Cardiac muscle cell (in vitro differentiated cells and primary cell): ENCODE results near the gene BMP2K. TPM values are rescaled to one million over a fixed set of nuclear protein-coding genes. Genes with fewer than 3 reads are reported as not detected.
A peak's percentile ranks its signal among the peaks of the same experiment; 100 is the strongest.

Experiments used
- DNase-seq, 2 donors: peaks; one replicate each; pipeline versions ENCODE4 v3.0.0 to v3.0.0-alpha.2; 2010 to 2017; ENCODE audit warnings: low read depth in 1 of 2, low spot score in 1 of 2
- H3K27ac ChIP-seq: fragments of 200-600 bp; sonication (generic); 2 replicates; pipeline ENCODE4 v1.5.1; 2016
- H3K27me3 ChIP-seq: fragments of 200-600 bp; sonication (generic); 2 replicates; pipeline ENCODE4 v1.6.0; 2016; ENCODE audit warnings: control low read depth
- H3K36me3 ChIP-seq: fragments of 200-600 bp; sonication (generic); 2 replicates; pipeline ENCODE4 v1.5.1; 2016; ENCODE audit warnings: control low read depth
- H3K4me1 ChIP-seq: fragments of 200-600 bp; sonication (generic); 2 replicates; pipeline ENCODE4 v1.8.1; 2017; ENCODE audit warnings: low read depth, mild to moderate bottlenecking, mixed run types
- H3K4me3 ChIP-seq: fragments of 200-600 bp; sonication (generic); 2 replicates; pipeline ENCODE4 v1.5.1; 2016; ENCODE audit warnings: mild to moderate bottlenecking
- H3K9me3 ChIP-seq: fragments of 200-600 bp; sonication (generic); 2 replicates; pipeline ENCODE4 v1.5.1; 2017; ENCODE audit warnings: low read depth, mild to moderate bottlenecking, control low read depth
- polyA plus RNA-seq: library from polyadenylated mRNA; unstranded; fragments of >200 nt; fragmentation: Nextera tagmentation; extraction: Ambion mirVana; gene quantifications from 2 replicates; pipeline ENCODE4 v1.2.1, GENCODE V29; 2016
- total RNA-seq: library from RNA; depleted of rRNA; stranded (reverse); fragments of >200 nt; gene quantifications from 2 replicates; pipeline ENCODE4 v1.2.3, GENCODE V29; 2016
- TF ChIP-seq, protein P1 (sequence below): IDR thresholded peaks from 2 replicates; pipeline ENCODE4 v1.5.1; 2012; ENCODE audit warnings: low read depth, mild to moderate bottlenecking, low read length

Gene BMP2K
- total and polyA plus RNA-seq, 2 experiments from 2014 or later, result 5.4 to 14.6 TPM

DNA sequence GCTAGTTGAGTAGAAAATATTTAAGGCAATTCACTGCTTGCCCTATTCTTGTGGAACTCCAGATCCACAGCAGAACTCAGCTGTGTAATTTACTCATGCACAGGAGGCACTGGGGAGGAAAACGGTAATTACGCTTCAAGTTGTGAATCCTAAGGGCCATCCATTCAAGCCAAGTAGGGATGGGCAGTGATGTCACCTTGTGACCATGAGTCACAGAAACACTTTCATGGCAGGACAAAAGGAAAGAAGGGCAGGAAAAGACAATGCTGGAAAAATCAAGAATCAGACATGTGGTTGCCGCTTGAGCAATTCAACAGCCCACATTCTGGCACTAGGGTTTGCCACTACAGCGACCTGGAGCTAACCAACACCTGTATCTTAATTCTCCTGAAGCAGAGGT, 161.7 kb downstream of the BMP2K start:
- Histone ChIP-seq H3K36me3 (no peaks in the 10 kb centered on the region), H3K9me3 (no peaks in the 10 kb centered on the region), H3K27me3 (no peaks in the 10 kb centered on the region), H3K27ac (no peak overlapping the region), H3K4me1 (peaks cover 6% of the 10 kb centered on the region), H3K4me3 (peak overlapping the region; percentile 48)
- DNase-seq, result no peak
- TF ChIP-seq, protein P1, sequence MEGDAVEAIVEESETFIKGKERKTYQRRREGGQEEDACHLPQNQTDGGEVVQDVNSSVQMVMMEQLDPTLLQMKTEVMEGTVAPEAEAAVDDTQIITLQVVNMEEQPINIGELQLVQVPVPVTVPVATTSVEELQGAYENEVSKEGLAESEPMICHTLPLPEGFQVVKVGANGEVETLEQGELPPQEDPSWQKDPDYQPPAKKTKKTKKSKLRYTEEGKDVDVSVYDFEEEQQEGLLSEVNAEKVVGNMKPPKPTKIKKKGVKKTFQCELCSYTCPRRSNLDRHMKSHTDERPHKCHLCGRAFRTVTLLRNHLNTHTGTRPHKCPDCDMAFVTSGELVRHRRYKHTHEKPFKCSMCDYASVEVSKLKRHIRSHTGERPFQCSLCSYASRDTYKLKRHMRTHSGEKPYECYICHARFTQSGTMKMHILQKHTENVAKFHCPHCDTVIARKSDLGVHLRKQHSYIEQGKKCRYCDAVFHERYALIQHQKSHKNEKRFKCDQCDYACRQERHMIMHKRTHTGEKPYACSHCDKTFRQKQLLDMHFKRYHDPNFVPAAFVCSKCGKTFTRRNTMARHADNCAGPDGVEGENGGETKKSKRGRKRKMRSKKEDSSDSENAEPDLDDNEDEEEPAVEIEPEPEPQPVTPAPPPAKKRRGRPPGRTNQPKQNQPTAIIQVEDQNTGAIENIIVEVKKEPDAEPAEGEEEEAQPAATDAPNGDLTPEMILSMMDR, result no peak

DNA sequence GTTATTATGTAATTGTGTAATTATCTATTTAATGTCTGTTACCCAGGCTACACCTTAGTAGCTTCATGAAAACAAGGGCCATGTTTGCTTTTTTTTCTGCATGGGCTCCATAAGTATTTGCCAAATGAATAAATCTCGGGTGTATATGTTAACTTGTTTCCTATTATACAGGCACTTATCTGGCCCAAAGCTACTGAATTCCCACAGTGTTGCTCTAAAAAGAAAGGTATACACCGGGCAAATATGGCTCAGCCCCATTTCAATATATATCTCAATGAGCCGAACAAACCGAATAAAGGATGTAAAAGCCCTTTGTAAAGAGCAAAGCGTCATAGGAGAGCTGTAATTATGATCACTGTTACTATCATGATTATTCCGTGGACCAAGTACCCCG, 162.3 kb downstream of the BMP2K start:
- H3K4me1 ChIP-seq, result peaks cover 6% of the 10 kb centered on the region
- H3K36me3 ChIP-seq, result no peaks in the 10 kb centered on the region
- no peak overlapping the region for H3K27ac ChIP-seq

DNA sequence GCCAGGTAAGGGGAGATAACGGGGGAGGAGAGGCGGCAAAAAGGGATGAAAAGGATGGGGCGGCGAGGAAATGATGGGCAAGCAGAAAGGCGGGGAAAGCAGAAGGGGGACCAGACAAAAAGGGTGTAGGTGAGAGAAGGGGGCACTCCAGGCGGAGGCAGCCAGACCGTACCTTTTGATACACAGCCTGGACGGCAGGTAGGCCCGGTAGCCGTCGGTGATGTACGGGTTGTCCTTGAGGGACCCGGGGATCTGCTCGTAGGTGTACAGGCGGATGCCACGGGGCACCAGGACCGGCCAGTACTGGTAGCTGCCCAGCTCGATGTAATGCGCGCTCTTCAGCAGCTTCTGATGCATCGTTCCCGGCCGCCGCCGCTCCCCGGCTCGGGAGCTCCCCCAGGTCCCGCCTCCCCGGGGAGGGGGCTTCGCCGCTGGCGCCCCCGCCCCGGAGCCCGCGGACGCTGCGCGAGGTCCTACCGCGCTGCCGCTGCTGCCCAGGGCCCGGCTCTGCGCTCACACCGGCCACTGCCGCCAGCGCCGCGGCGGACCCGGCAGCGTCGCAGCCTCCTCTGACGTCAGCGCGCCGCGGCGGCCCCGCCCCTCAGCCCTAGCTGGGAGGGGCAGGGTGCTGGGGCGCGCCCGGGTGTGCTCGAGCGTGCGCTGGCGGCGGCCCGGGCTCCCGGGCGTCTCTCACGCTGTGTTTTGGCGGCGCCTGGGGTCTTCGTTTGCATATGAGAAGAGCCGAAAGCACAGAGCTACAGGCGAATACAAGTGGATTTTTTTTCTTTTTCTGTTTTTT, 162.9 kb downstream of the BMP2K start, which contains the start of gene PAQR3:
TSS of gene PAQR3 (minus strand) at position 571 of the 799 bp plus-strand sequence. CDS start at position 357, 214 bp downstream.
- H3K27ac ChIP-seq, result no peak within 1 kb of the TSS
- TF ChIP-seq, protein P1, result no peak
- H3K27me3 ChIP-seq, result no peaks in the 10 kb centered on the region
- peaks cover 6% of the 10 kb centered on the region for H3K4me1 ChIP-seq
- peak within 1 kb of the TSS; percentile 48 for H3K4me3 ChIP-seq
- H3K36me3 ChIP-seq, result no peaks in the 10 kb centered on the region
- no peaks in the 10 kb centered on the region for H3K9me3 ChIP-seq
- DNase-seq, result peak; percentile 89 to 93

More for the DNA sequence above, 162.3 kb downstream of the BMP2K start:
- Histone ChIP-seq H3K27me3 (no peaks in the 10 kb centered on the region), H3K9me3 (no peaks in the 10 kb centered on the region), H3K4me3 (peak overlapping the region; percentile 48)
- TF ChIP-seq, protein P1, result no peak
- DNase-seq, result no peak

DNA sequence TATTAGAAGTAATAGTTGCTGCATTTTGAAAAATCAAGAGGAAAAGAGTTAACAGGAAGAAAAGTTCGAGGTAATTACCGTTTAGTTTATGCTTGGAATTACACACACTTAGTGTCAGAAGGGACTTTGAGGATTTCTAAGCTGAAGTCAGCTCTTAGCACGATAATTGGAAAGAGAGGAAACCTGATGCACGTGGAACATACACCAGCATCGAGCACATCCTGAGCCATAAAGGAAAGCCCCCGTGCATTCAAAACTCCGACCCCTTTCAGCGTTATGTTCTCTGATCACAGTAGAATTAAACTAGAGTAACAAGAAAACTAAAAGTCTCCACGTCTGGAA, 163.5 kb downstream of the BMP2K start:
- TF ChIP-seq, protein P1, result no peak
- no peaks in the 10 kb centered on the region for H3K36me3 ChIP-seq
- DNase-seq, result no peak
- peaks cover 6% of the 10 kb centered on the region for H3K4me1 ChIP-seq
- H3K4me3 ChIP-seq, result peak overlapping the region; percentile 48
- H3K9me3 ChIP-seq, result no peaks in the 10 kb centered on the region
- H3K27ac ChIP-seq, result no peak overlapping the region
- no peaks in the 10 kb centered on the region for H3K27me3 ChIP-seq

DNA sequence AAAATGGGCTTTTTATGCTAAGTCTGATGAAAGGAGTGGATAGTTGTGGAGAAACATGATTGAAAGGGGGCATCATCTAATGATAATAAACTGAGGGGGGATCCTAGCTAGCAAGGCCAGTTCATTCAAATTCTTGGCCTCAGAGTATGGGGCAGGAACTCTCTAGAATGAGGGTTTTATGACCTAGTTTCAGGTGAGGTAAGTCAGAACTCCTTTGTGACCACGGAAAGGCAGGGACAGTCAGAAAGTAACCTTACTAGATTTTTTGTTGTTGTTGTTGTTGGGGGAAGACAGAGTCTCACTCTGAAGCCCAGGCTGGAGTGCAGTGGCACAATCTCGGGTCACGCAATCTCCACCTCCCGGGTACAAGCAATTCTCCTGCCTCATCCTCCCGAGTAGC, 164.6 kb downstream of the BMP2K start:
- no peaks in the 10 kb centered on the region for H3K36me3 ChIP-seq
- TF ChIP-seq, protein P1, result no peak
- H3K4me1 ChIP-seq, result peaks cover 6% of the 10 kb centered on the region
- no peak overlapping the region for H3K27ac ChIP-seq
- no peaks in the 10 kb centered on the region for H3K9me3 ChIP-seq
- DNase-seq, result no peak
- no peaks in the 10 kb centered on the region for H3K27me3 ChIP-seq
- no peak overlapping the region for H3K4me3 ChIP-seq
